Measurements from ENCODE around the gene PNCK.
"Not testable (repeated sequence)": the region's sequence is repeated elsewhere in the genome, so short reads cannot be mapped to it uniquely, and the experiment has no call there.

PNCK gene

GRCh38 chrX:153685156-153685536 is 11.5 kb upstream of the PNCK start:
- CTCF ChIA-PET, result interaction anchor here (1.1 to 2.7 kb wide), 4 partner anchors 18 to 268 kb away, joined by 3 to 16 read pairs (median 4); no protein-coding TSS in a partner anchor
- POLR2A ChIA-PET, result no interaction called here
- no peak for DNase-seq (ENCODE audit: extremely low spot score)
- no peak for TF ChIP-seq CTCF (IDR thresholded peaks at IDR 0.05; ENCODE audit: control extremely low read depth, extremely low read depth, low read depth, missing control alignments)

GRCh38 chrX:153684467-153685155 is 11.0 kb upstream of the PNCK start:
- TF ChIP-seq CTCF (IDR thresholded peaks at IDR 0.05; ENCODE audit: control extremely low read depth, extremely low read depth, low read depth, missing control alignments), result no peak
- CTCF ChIA-PET, result interaction anchor here (0.9 to 2.7 kb wide), 6 partner anchors 12 to 268 kb away, joined by 3 to 16 read pairs (median 3); no protein-coding TSS in a partner anchor
- no peak for DNase-seq (ENCODE audit: extremely low spot score)
- POLR2A ChIA-PET, result no interaction called here

GRCh38 chrX:153683486-153683885 is 9.9 kb upstream of the PNCK start:
- POLR2A ChIA-PET; DNase-seq (ENCODE audit: extremely low spot score): not testable (repeated sequence)
- CTCF ChIA-PET, result interaction anchor here (1.3 to 2.7 kb wide), 3 partner anchors 13 to 24 kb away, joined by 3 to 16 read pairs (median 4); no protein-coding TSS in a partner anchor

- no peak for DNase-seq (ENCODE audit: extremely low spot score)
- ChIA-PET POLR2A (no interaction called here), CTCF (interaction anchor here (1.4 kb wide), 2 partner anchors 13 to 14 kb away, joined by 3 to 4 read pairs; no protein-coding TSS in a partner anchor)
- TF ChIP-seq CTCF (IDR thresholded peaks at IDR 0.05; ENCODE audit: control extremely low read depth, extremely low read depth, low read depth, missing control alignments), result no peak
These were observed 7.6 kb upstream of the PNCK start for GRCh38 chrX:153681175-153681574.

GRCh38 chrX:153674219-153674851 is 722 bp upstream of the PNCK start:
- ChIA-PET POLR2A (no interaction called here), CTCF (no interaction called here)
- no peak for TF ChIP-seq CTCF (IDR thresholded peaks at IDR 0.05; ENCODE audit: control extremely low read depth, extremely low read depth, low read depth, missing control alignments)
- no peak for DNase-seq (ENCODE audit: extremely low spot score)

GRCh38 chrX:153672531-153673427 is 834 bp downstream of the PNCK start:
- ChIA-PET CTCF (no interaction called here), POLR2A (no interaction called here)
- DNase-seq (ENCODE audit: extremely low spot score), result no peak
- TF ChIP-seq CTCF (IDR thresholded peaks at IDR 0.05; ENCODE audit: control extremely low read depth, extremely low read depth, low read depth, missing control alignments), result no peak

Data from GM10248 (cell line).